Fibroblast of the aortic adventitia (primary cell): ENCODE data around the gene USP34. TPM values are rescaled to one million over a fixed set of nuclear protein-coding genes. Genes with fewer than 3 reads are reported as not detected.
"Not testable (repeated sequence)": the region's sequence is repeated elsewhere in the genome, so short reads cannot be mapped to it uniquely, and the experiment has no call there.

Experiments used
- DNase-seq: peaks from one replicate; pipeline ENCODE4 v3.0.0-alpha.2; 2010; ENCODE audit warnings: low read depth
- H3K4me3 ChIP-seq: 2 replicates; pipeline ENCODE4 v1.5.1; 2011; ENCODE audit warnings: low read depth, mild to moderate bottlenecking, control low read depth, low read length, moderate library complexity
- total RNA-seq: library from RNA; depleted of rRNA; stranded (reverse); fragments of >200 nt; gene quantifications from 2 replicates; pipeline ENCODE4 v1.2.3, GENCODE V29; 2012; ENCODE audit warnings: low replicate concordance
- TF ChIP-seq, protein P1 (sequence below): IDR thresholded peaks from 2 replicates; pipeline ENCODE4 v1.5.1; 2011; ENCODE audit warnings: mild to moderate bottlenecking, low read length, control low read depth, inconsistent platforms; ENCODE audit not compliant: insufficient read depth

USP34 gene
- total RNA-seq, 1 donor: 130 TPM

GRCh38 chr2:61205132-61205531 is 265.8 kb downstream of the USP34 start:
- DNase-seq: no peak
- H3K4me3 ChIP-seq: no peak overlapping the region

DNA sequence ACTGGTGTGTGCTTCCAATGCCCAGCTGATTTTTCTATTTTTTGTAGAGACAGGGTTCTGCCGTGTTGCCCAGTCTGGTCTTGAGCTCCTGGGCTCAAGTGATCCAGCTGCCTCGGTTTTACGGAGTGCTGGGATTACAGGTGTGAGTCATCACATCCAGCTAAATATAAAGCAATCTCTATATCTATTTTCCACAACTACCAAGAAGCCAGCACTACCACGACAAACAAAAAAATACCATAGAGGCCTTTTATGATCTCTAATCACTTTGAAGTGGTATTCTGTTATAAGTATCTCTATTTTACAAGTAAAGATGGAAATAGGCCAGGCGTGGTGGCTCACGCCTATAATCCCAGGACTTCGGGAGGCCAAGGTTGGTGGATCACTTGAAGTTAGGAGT is 274.2 kb downstream of the USP34 start:
- TF ChIP-seq, protein P1, sequence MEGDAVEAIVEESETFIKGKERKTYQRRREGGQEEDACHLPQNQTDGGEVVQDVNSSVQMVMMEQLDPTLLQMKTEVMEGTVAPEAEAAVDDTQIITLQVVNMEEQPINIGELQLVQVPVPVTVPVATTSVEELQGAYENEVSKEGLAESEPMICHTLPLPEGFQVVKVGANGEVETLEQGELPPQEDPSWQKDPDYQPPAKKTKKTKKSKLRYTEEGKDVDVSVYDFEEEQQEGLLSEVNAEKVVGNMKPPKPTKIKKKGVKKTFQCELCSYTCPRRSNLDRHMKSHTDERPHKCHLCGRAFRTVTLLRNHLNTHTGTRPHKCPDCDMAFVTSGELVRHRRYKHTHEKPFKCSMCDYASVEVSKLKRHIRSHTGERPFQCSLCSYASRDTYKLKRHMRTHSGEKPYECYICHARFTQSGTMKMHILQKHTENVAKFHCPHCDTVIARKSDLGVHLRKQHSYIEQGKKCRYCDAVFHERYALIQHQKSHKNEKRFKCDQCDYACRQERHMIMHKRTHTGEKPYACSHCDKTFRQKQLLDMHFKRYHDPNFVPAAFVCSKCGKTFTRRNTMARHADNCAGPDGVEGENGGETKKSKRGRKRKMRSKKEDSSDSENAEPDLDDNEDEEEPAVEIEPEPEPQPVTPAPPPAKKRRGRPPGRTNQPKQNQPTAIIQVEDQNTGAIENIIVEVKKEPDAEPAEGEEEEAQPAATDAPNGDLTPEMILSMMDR: no peak
- H3K4me3 ChIP-seq: no peak overlapping the region
- DNase-seq: no peak

More at GRCh38 chr2:61205132-61205531, 265.8 kb downstream of the USP34 start:
- TF ChIP-seq, protein P1: no peak

DNA sequence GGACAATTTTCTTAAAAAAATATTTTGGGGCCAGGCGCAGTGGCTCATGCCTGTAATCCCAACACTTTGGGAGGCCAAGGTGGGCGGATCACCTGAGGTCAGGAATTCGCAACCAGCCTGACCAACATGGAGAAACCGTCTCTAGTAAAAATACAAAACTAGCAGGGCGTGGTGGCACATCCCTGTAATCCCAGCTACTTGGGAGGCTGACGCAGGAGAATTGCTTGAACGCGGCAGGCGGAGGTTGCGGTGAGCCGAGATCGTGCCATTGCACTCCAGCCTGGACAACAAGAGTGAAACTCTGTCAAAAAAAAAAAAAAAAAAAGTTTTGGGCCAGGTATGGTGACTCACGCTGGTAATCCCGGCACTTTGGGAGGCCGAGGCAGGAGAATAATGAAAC is 276.2 kb downstream of the USP34 start:
- DNase-seq, H3K4me3 ChIP-seq: not testable (repeated sequence)

GRCh38 chr2:61193670-61194561 is 277.0 kb downstream of the USP34 start:
- TF ChIP-seq, protein P1: no peak
- DNase-seq: no peak
- H3K4me3 ChIP-seq: no peak overlapping the region

- no peak overlapping the region for H3K4me3 ChIP-seq
- no peak for DNase-seq
- TF ChIP-seq, protein P1: no peak
These were observed 283.8 kb downstream of the USP34 start for GRCh38 chr2:61187085-61187484.

- TF ChIP-seq, protein P1: no peak
- DNase-seq: no peak
- no peak overlapping the region for H3K4me3 ChIP-seq
These were observed 285.6 kb downstream of the USP34 start for GRCh38 chr2:61185231-61185728.

GRCh38 chr2:61184263-61184662 is 286.6 kb downstream of the USP34 start:
- no peak for DNase-seq
- no peak overlapping the region for H3K4me3 ChIP-seq
- TF ChIP-seq, protein P1: no peak
